HEK293 (cell line): ENCODE data around the gene PCDH15.

Experiments used
- CTCF ChIA-PET: fragments of 350-600 bp; formaldehyde crosslinking; extraction: SDS; loops from one replicate; lab custom pipeline; 2021; ENCODE audit warnings: antibody characterized with exemption; lab: Yijun Ruan, JAX
- POLR2A ChIA-PET: fragments of 300-600 bp; formaldehyde crosslinking; extraction: SDS; loops from one replicate; lab custom pipeline; 2020; ENCODE audit warnings: antibody characterized with exemption, inconsistent platforms; lab: Yijun Ruan, JAX
- H3K27ac ChIP-seq: fragments of 200-500 bp; sonication (Bioruptor generic); 2 replicates; pipeline ENCODE4 v1.5.1; 2014; ENCODE audit warnings: low read depth, low read length, control low read depth, inconsistent platforms; ENCODE audit errors: extremely low read depth
- H3K36me3 ChIP-seq, 2 experiments: fragments of 200-500 bp in 1 of 2; sonication (Bioruptor generic) in 1 of 2; 1 replicate in 1 of 2; 2 replicates in 1 of 2; pipeline ENCODE4 v1.5.1; 2014 to 2017; ENCODE audit warnings: inconsistent platforms in 2 of 2, low read length in 2 of 2; ENCODE audit not compliant: control insufficient read depth in 2 of 2, insufficient read depth in 1 of 2
- H3K4me1 ChIP-seq: fragments of 200-500 bp; sonication (Bioruptor generic); 2 replicates; pipeline ENCODE4 v1.5.1; 2014; ENCODE audit warnings: mild to moderate bottlenecking, low read length, inconsistent platforms; ENCODE audit not compliant: control insufficient read depth, insufficient read depth
- H3K4me3 ChIP-seq: 2 replicates; pipeline ENCODE4 v1.5.1; 2011; ENCODE audit warnings: low read depth, mild to moderate bottlenecking, control low read depth, low read length, moderate library complexity
- H3K9me3 ChIP-seq: fragments of 200-500 bp; sonication (Bioruptor generic); 2 replicates; pipeline ENCODE4 v1.5.1; 2014; ENCODE audit warnings: low read depth, low read length, inconsistent platforms; ENCODE audit not compliant: control insufficient read depth, insufficient read depth
- GFI1B ChIP-seq: fragments of 450-650 bp; formaldehyde crosslinking; IDR thresholded peaks from 2 replicates; pipeline ENCODE4 v1.5.1; 2016; ENCODE audit warnings: missing biosample characterization, missing genetic modification characterization
- HOXC10 ChIP-seq: sonication (generic); formaldehyde crosslinking; IDR thresholded peaks from 2 replicates; pipeline ENCODE4 v1.8.1; 2023; ENCODE audit warnings: mild to moderate bottlenecking, missing genetic modification reagents
- HOXD13 ChIP-seq: sonication (generic); formaldehyde crosslinking; IDR thresholded peaks from 2 replicates; pipeline ENCODE4 v1.8.0; 2022; ENCODE audit warnings: missing genetic modification reagents, borderline replicate concordance
- KLF10 ChIP-seq: fragments of 450-650 bp; IDR thresholded peaks from 2 replicates; pipeline ENCODE4 v1.5.1; 2018; ENCODE audit warnings: missing biosample characterization, mild to moderate bottlenecking, missing genetic modification characterization
- REPIN1 ChIP-seq: fragments of 450-650 bp; formaldehyde crosslinking; IDR thresholded peaks from 2 replicates; pipeline ENCODE4 v1.5.1; 2017; ENCODE audit warnings: missing biosample characterization, missing genetic modification characterization, low read depth
- SCRT1 ChIP-seq: fragments of 450-650 bp; formaldehyde crosslinking; IDR thresholded peaks from 2 replicates; pipeline ENCODE4 v1.5.1; 2016; ENCODE audit warnings: missing biosample characterization, missing genetic modification characterization, borderline replicate concordance
- SP3 ChIP-seq: fragments of 450-650 bp; formaldehyde crosslinking; IDR thresholded peaks from 2 replicates; pipeline ENCODE4 v1.5.1; 2016; ENCODE audit warnings: missing biosample characterization, missing genetic modification characterization
- WT1 ChIP-seq: fragments of 450-650 bp; formaldehyde crosslinking; IDR thresholded peaks from 2 replicates; pipeline ENCODE4 v1.5.1; 2016; ENCODE audit warnings: missing biosample characterization, missing genetic modification characterization
- ZBTB21 ChIP-seq: fragments of 450-650 bp; formaldehyde crosslinking; IDR thresholded peaks from 2 replicates; pipeline ENCODE4 v1.5.1; 2017; ENCODE audit warnings: missing biosample characterization, missing genetic modification characterization
- ZFP69B ChIP-seq: fragments of 450-650 bp; formaldehyde crosslinking; IDR thresholded peaks from 2 replicates; pipeline ENCODE4 v1.5.1; 2016; ENCODE audit warnings: missing biosample characterization, missing genetic modification characterization
- ZNF114 ChIP-seq: fragments of 450-650 bp; formaldehyde crosslinking; IDR thresholded peaks from 2 replicates; pipeline ENCODE4 v1.5.0; 2017; ENCODE audit warnings: missing biosample characterization, missing genetic modification characterization
- ZNF16 ChIP-seq: fragments of 450-650 bp; formaldehyde crosslinking; IDR thresholded peaks from 2 replicates; pipeline ENCODE4 v1.5.1; 2016; ENCODE audit warnings: low read depth, missing biosample characterization, missing genetic modification characterization
- ZNF202 ChIP-seq: fragments of 450-650 bp; formaldehyde crosslinking; IDR thresholded peaks from 2 replicates; pipeline ENCODE4 v1.5.1; 2016; ENCODE audit warnings: missing biosample characterization, missing genetic modification characterization, borderline replicate concordance
- ZNF221 ChIP-seq: fragments of 450-650 bp; formaldehyde crosslinking; IDR thresholded peaks from 2 replicates; pipeline ENCODE4 v1.5.1; 2017; ENCODE audit warnings: missing biosample characterization, missing genetic modification characterization, borderline replicate concordance
- ZNF354C ChIP-seq: fragments of 450-650 bp; formaldehyde crosslinking; IDR thresholded peaks from 2 replicates; pipeline ENCODE4 v1.5.1; 2016; ENCODE audit warnings: missing biosample characterization, missing genetic modification characterization, low read depth, borderline replicate concordance
- ZNF394 ChIP-seq: fragments of 450-650 bp; formaldehyde crosslinking; IDR thresholded peaks from 2 replicates; pipeline ENCODE4 v1.5.1; 2016; ENCODE audit warnings: missing biosample characterization, missing genetic modification characterization, mild to moderate bottlenecking, moderate library complexity, borderline replicate concordance
- ZNF530 ChIP-seq: fragments of 450-650 bp; formaldehyde crosslinking; IDR thresholded peaks from 2 replicates; pipeline ENCODE4 v1.5.1; 2016; ENCODE audit warnings: low read depth, missing biosample characterization, missing genetic modification characterization
- ZNF621 ChIP-seq: fragments of 450-650 bp; formaldehyde crosslinking; IDR thresholded peaks from 2 replicates; pipeline ENCODE4 v1.5.1; 2017; ENCODE audit warnings: missing biosample characterization, missing genetic modification characterization
- ZNF792 ChIP-seq: fragments of 450-650 bp; formaldehyde crosslinking; IDR thresholded peaks from 2 replicates; pipeline ENCODE4 v1.5.1; 2016; ENCODE audit warnings: missing biosample characterization, missing genetic modification characterization
- TF ChIP-seq, protein P1 (sequence below): fragments of 450-650 bp; formaldehyde crosslinking; IDR thresholded peaks from 2 replicates; pipeline ENCODE4 v1.5.1; 2016; ENCODE audit warnings: missing biosample characterization, missing genetic modification characterization, low read depth

PCDH15 gene

GRCh38 chr10:54484186-54484585, 316.8 kb downstream of the PCDH15 start:
- H3K36me3 ChIP-seq = no peaks in the 10 kb centered on the region
- no peaks in the 10 kb centered on the region for H3K9me3 ChIP-seq
- H3K4me1 ChIP-seq = no peaks in the 10 kb centered on the region
- POLR2A ChIA-PET = no interaction called here
- no peak overlapping the region for H3K4me3 ChIP-seq
- no peak for TF ChIP-seq SP3 (tag by site-specific recombination)
- CTCF ChIA-PET = no interaction called here
- H3K27ac ChIP-seq = no peak overlapping the region

DNA sequence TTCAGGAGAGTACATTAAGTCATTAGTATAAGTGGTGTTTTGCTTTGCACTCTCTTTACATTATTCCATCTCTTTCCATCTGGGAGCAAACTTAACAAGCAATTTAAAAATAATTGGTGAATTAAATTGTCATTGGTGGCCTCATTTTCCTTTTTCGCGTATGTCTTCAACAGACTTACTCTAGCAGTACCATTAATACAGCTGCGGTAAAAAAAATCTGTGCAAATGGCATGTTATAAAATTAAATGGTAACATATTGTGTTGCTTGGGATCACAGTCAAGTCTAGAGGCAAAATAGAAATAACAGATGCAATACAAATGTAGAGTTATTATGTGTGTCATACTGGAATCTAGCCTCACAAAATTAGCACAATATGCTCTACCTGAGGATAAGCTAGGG, 322.4 kb downstream of the PCDH15 start:
- TF ChIP-seq ZNF354C = no peak
- TF ChIP-seq ZNF202 (tag by site-specific recombination) = no peak
- TF ChIP-seq ZNF221 (tag by site-specific recombination) = no peak
- no peak for TF ChIP-seq ZNF621 (tag by site-specific recombination)
- TF ChIP-seq KLF10 (tag by site-specific recombination) = no peak
- TF ChIP-seq ZNF394 (tag by site-specific recombination) = no peak
- no peak for TF ChIP-seq WT1 (tag by site-specific recombination)
- TF ChIP-seq, protein P1, sequence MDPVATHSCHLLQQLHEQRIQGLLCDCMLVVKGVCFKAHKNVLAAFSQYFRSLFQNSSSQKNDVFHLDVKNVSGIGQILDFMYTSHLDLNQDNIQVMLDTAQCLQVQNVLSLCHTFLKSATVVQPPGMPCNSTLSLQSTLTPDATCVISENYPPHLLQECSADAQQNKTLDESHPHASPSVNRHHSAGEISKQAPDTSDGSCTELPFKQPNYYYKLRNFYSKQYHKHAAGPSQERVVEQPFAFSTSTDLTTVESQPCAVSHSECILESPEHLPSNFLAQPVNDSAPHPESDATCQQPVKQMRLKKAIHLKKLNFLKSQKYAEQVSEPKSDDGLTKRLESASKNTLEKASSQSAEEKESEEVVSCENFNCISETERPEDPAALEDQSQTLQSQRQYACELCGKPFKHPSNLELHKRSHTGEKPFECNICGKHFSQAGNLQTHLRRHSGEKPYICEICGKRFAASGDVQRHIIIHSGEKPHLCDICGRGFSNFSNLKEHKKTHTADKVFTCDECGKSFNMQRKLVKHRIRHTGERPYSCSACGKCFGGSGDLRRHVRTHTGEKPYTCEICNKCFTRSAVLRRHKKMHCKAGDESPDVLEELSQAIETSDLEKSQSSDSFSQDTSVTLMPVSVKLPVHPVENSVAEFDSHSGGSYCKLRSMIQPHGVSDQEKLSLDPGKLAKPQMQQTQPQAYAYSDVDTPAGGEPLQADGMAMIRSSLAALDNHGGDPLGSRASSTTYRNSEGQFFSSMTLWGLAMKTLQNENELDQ (tag by site-specific recombination) = no peak
- no peak for TF ChIP-seq ZNF16 (tag by site-specific recombination)
- no peak for TF ChIP-seq HOXC10 (CRISPR knock-in tag)
- TF ChIP-seq ZNF792 (tag by site-specific recombination) = no peak
- TF ChIP-seq ZFP69B (tag by site-specific recombination) = no peak
- TF ChIP-seq REPIN1 (tag by site-specific recombination) = no peak
- no peak for TF ChIP-seq ZNF530
- TF ChIP-seq, all 188 proteins: peak for 0
- CTCF ChIA-PET = no interaction called here
- Histone ChIP-seq H3K27ac (no peak overlapping the region), H3K9me3 (no peaks in the 10 kb centered on the region), H3K4me1 (no peaks in the 10 kb centered on the region), H3K36me3 (no peaks in the 10 kb centered on the region), H3K4me3 (no peak overlapping the region)
- POLR2A ChIA-PET = no interaction called here

- no peak for TF ChIP-seq ZNF114
Observed at GRCh38 chr10:54477738-54478137, 323.3 kb downstream of the PCDH15 start.

GRCh38 chr10:54470324-54470631, 330.8 kb downstream of the PCDH15 start:
- Histone ChIP-seq H3K4me3 (no peak overlapping the region), H3K4me1 (no peaks in the 10 kb centered on the region), H3K9me3 (no peaks in the 10 kb centered on the region), H3K27ac (no peak overlapping the region), H3K36me3 (no peaks in the 10 kb centered on the region)
- TF ChIP-seq SCRT1 (tag by site-specific recombination) (no peak), ZBTB21 (tag by site-specific recombination) (no peak), GFI1B (tag by site-specific recombination) (no peak), ZNF530 (no peak), HOXD13 (no peak)
- ChIA-PET CTCF (no interaction called here), POLR2A (no interaction called here)

More at GRCh38 chr10:54477738-54478137, 323.3 kb downstream of the PCDH15 start:
- Histone ChIP-seq H3K36me3 (no peaks in the 10 kb centered on the region), H3K4me3 (no peak overlapping the region), H3K27ac (no peak overlapping the region), H3K9me3 (no peaks in the 10 kb centered on the region), H3K4me1 (no peaks in the 10 kb centered on the region)
- ChIA-PET CTCF (no interaction called here), POLR2A (no interaction called here)
